IPS-11a (cell line): ENCODE measurements around the gene GRM4.

Experiments used
- H3K4me3 ChIP-seq: one replicate; pipeline ENCODE4 v1.5.1; 2013; ENCODE audit warnings: low read depth, low read length, control low read depth

The GRM4 gene

GRCh38 chr6:34110610-34111009, 35.3 kb downstream of the GRM4 start:
- no peak overlapping the region for H3K4me3 ChIP-seq

GRCh38 chr6:34108176-34108575, 37.7 kb downstream of the GRM4 start:
- H3K4me3 ChIP-seq: no peak overlapping the region

- no peak overlapping the region for H3K4me3 ChIP-seq
Measured at GRCh38 chr6:34106900-34107299, 39.0 kb downstream of the GRM4 start.

- no peak overlapping the region for H3K4me3 ChIP-seq
Measured at GRCh38 chr6:34106421-34106820, 39.5 kb downstream of the GRM4 start.

- no peak overlapping the region for H3K4me3 ChIP-seq
Measured at GRCh38 chr6:34104628-34105027, 41.3 kb downstream of the GRM4 start.

GRCh38 chr6:34104186-34104585, 41.7 kb downstream of the GRM4 start:
- H3K4me3 ChIP-seq: no peak overlapping the region

- H3K4me3 ChIP-seq: no peak overlapping the region
Measured at GRCh38 chr6:34103321-34103720, 42.6 kb downstream of the GRM4 start.

GRCh38 chr6:34102696-34103095, 43.2 kb downstream of the GRM4 start:
- H3K4me3 ChIP-seq: no peak overlapping the region

- no peak overlapping the region for H3K4me3 ChIP-seq
Measured at GRCh38 chr6:34102099-34102656, 43.7 kb downstream of the GRM4 start.

GRCh38 chr6:34100788-34101187, 45.1 kb downstream of the GRM4 start:
- H3K4me3 ChIP-seq: no peak overlapping the region

GRCh38 chr6:34099878-34100277, 46.0 kb downstream of the GRM4 start:
- no peak overlapping the region for H3K4me3 ChIP-seq

GRCh38 chr6:34098045-34098936, 47.6 kb downstream of the GRM4 start:
- no peak overlapping the region for H3K4me3 ChIP-seq

GRCh38 chr6:34096814-34097213, 49.1 kb downstream of the GRM4 start:
- no peak overlapping the region for H3K4me3 ChIP-seq

- no peak overlapping the region for H3K4me3 ChIP-seq
Measured at GRCh38 chr6:34096193-34096592, 49.7 kb downstream of the GRM4 start.

GRCh38 chr6:34095741-34096140, 50.1 kb downstream of the GRM4 start:
- no peak overlapping the region for H3K4me3 ChIP-seq

- no peak overlapping the region for H3K4me3 ChIP-seq
Measured at GRCh38 chr6:34095136-34095505, 50.8 kb downstream of the GRM4 start.

- no peak overlapping the region for H3K4me3 ChIP-seq
Measured at GRCh38 chr6:34094474-34095135, 51.3 kb downstream of the GRM4 start.

GRCh38 chr6:34093854-34094430, 51.9 kb downstream of the GRM4 start:
- no peak overlapping the region for H3K4me3 ChIP-seq

- no peak overlapping the region for H3K4me3 ChIP-seq
Measured at GRCh38 chr6:34093206-34093605, 52.7 kb downstream of the GRM4 start.

- H3K4me3 ChIP-seq: no peak overlapping the region
Measured at GRCh38 chr6:34092631-34093030, 53.3 kb downstream of the GRM4 start.

GRCh38 chr6:34090935-34091334, 55.0 kb downstream of the GRM4 start:
- no peak overlapping the region for H3K4me3 ChIP-seq

- no peak overlapping the region for H3K4me3 ChIP-seq
Measured at GRCh38 chr6:34090529-34090928, 55.4 kb downstream of the GRM4 start.
